Measurements from ENCODE around the gene BOC.

GRCh38 chr3:113234028-113234427, 22.7 kb downstream of the BOC start:
- TF ChIP-seq CTCF (conservative IDR thresholded peaks at IDR 0.05; ENCODE audit: low read depth, low read length) (no peak), POLR2A (IDR thresholded peaks at IDR 0.05; ENCODE audit: low read depth, low read length) (no peak), USF2 (IDR thresholded peaks at IDR 0.05; ENCODE audit: low read depth, low read length) (no peak), SMC3 (IDR thresholded peaks at IDR 0.05; ENCODE audit: low read depth, low read length) (no peak), ELK1 (IDR thresholded peaks at IDR 0.05; ENCODE audit: borderline replicate concordance, low read depth, low read length) (no peak), FOS (IDR thresholded peaks at IDR 0.05; ENCODE audit: low read depth, low read length) (no peak), CHD1 (IDR thresholded peaks at IDR 0.05; ENCODE audit: low read depth, low read length) (no peak), MAZ (IDR thresholded peaks at IDR 0.05; ENCODE audit: borderline replicate concordance, low read depth, low read length) (no peak)
